HUES48 (cell line): Measurements from ENCODE around the gene CAPN14.

Source experiments
- H3K27ac ChIP-seq: one replicate; pipeline ENCODE4 v1.7.0; 2013; ENCODE audit warnings: low read depth, low read length, inconsistent platforms
- H3K27me3 ChIP-seq: 2 replicates; pipeline ENCODE4 v1.6.1; 2013; ENCODE audit warnings: mild to moderate bottlenecking, low read length; ENCODE audit not compliant: control insufficient read depth, insufficient read depth
- H3K36me3 ChIP-seq: 2 replicates; pipeline ENCODE4 v1.6.1; 2013; ENCODE audit warnings: low read length; ENCODE audit not compliant: control insufficient read depth, insufficient read depth
- H3K4me1 ChIP-seq: 2 replicates; pipeline ENCODE4 v1.6.1; 2013; ENCODE audit warnings: mild to moderate bottlenecking, low read length; ENCODE audit not compliant: control insufficient read depth, insufficient read depth
- H3K4me3 ChIP-seq: 2 replicates; pipeline ENCODE4 v1.5.1; 2013; ENCODE audit warnings: mild to moderate bottlenecking, low read depth, low read length
- H3K9ac ChIP-seq: 2 replicates; pipeline ENCODE4 v1.6.1; 2013; ENCODE audit warnings: mild to moderate bottlenecking, low read depth, low read length, moderate library complexity
- H3K9me3 ChIP-seq: 2 replicates; pipeline ENCODE4 v1.6.1; 2013; ENCODE audit warnings: low read length; ENCODE audit not compliant: control insufficient read depth, insufficient read depth

Gene CAPN14, protein sequence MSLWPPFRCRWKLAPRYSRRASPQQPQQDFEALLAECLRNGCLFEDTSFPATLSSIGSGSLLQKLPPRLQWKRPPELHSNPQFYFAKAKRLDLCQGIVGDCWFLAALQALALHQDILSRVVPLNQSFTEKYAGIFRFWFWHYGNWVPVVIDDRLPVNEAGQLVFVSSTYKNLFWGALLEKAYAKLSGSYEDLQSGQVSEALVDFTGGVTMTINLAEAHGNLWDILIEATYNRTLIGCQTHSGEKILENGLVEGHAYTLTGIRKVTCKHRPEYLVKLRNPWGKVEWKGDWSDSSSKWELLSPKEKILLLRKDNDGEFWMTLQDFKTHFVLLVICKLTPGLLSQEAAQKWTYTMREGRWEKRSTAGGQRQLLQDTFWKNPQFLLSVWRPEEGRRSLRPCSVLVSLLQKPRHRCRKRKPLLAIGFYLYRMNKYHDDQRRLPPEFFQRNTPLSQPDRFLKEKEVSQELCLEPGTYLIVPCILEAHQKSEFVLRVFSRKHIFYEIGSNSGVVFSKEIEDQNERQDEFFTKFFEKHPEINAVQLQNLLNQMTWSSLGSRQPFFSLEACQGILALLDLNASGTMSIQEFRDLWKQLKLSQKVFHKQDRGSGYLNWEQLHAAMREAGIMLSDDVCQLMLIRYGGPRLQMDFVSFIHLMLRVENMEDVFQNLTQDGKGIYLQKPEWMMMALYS

DNA sequence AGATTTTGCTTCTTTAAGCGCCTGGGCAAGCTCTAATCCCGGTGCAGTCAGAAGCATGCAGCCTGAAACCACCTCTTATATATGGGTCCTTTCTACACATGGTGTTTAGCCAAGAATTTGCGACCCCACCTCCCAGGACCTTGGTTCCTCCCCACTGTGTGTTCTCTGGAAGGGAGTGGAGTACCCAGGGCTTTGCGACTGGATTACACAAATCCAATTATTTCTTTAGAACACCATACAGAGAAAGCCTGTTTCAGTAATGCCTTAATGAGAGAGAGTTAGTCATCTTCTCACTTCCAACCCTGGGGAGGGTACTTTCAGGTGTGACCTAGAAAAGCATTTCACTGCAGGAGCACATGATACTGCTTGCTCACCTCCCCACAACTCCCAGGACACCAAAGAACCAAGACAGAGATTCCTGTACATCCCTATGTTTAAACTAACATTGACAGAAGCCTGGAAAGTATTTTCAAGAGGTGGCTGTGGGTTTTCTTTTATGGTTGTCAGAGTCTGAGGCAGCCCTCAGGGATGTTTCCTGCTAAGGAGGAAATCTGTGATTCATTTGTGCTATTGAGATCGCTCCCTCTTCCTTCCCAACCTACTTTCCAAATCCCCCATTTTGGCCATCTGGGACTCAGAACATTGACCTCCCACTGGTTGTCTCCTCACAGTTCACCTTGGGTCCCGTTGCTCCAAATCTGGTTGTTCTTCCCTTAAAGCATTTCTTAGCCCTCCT is at the start of gene CAPN14:
Gene CAPN14 (minus strand): TSS at position 51 of the 736 bp plus-strand sequence. CDS start 12,068 bp downstream, outside the sequence.
- H3K27ac ChIP-seq: no peak within 1 kb of the TSS
- no peak within 1 kb of the TSS for H3K4me3 ChIP-seq
- H3K4me1 ChIP-seq: no peaks in the 10 kb centered on the region
- no peaks in the 10 kb centered on the region for H3K36me3 ChIP-seq
- H3K27me3 ChIP-seq: no peaks in the 10 kb centered on the region
- H3K9me3 ChIP-seq: no peaks in the 10 kb centered on the region
- H3K9ac ChIP-seq: no peak within 1 kb of the TSS

DNA sequence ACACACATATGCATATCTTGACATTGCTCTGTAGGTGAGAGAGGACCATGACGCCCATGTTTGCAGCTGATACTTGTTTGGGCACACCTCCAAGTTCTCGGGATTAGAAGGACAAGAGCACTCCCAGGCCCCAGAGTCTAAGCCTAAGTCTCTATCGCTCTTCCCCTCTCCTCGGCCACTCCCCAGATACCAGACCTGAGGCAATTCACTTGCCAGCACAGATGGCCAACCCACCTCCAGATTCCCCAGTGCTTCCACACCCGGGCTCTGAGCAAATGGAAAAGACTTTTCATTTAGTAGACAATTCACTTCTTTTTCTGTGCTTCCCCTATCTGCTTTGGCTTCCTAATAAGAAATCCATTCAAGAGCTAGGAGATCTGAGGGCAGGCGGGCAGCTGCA is 49.5 kb upstream of the CAPN14 start:
- peaks cover 26% of the 10 kb centered on the region for H3K4me1 ChIP-seq
- no peaks in the 10 kb centered on the region for H3K9me3 ChIP-seq
- H3K27ac ChIP-seq: no peak overlapping the region
- H3K36me3 ChIP-seq: no peaks in the 10 kb centered on the region
- H3K27me3 ChIP-seq: no peaks in the 10 kb centered on the region
- no peak overlapping the region for H3K4me3 ChIP-seq
- no peak overlapping the region for H3K9ac ChIP-seq

DNA sequence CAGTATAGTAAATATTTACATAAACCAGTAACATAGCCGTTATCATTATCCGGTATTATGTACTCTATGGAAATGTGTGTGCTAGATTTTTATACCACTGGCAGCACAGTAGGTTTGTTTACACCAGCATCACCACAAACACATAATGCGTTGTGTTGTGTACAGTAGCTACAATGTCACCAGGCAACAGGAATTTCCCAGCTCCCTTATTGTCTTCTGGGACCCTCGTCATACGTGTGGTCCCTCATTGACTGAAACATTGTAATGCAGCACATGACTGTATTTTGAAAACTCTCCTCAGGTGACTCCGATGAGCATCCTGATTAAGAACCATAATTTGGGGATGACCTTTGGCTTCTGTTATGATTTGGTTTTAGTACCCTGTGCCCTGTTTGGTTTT is 47.9 kb upstream of the CAPN14 start:
- H3K27ac ChIP-seq: no peak overlapping the region
- H3K4me3 ChIP-seq: no peak overlapping the region
- no peak overlapping the region for H3K9ac ChIP-seq
- peaks cover 18% of the 10 kb centered on the region for H3K4me1 ChIP-seq
- H3K27me3 ChIP-seq: no peaks in the 10 kb centered on the region
- no peaks in the 10 kb centered on the region for H3K9me3 ChIP-seq
- no peaks in the 10 kb centered on the region for H3K36me3 ChIP-seq

DNA sequence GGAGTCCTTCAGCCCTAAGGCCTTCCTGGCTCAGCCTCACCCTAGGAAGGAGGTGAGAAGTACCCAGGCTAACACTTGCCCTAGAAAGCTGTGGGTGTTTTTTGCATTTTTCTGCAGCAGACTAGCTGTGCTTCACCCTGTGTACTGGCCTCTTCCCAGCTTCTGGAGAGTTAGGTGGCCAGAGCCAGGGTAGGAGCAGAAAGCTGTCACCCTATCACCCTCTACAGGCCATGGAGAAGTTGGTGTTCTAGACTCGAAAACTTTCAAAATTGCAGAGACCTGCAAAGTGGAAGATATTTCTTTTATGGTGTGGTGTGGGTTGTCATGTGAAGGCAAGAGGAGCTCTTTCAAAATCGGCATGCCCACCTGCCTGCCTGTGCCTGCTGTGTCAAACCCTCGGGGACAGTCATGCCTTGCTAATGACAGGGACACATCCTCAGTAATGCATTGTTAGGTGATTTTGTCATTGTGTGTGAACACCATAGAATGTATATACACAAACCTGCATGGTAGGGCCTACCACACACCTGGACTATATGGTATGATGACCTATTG is 46.4 kb upstream of the CAPN14 start:
- Histone ChIP-seq H3K27ac (no peak overlapping the region), H3K4me1 (0 out of 2 replicates have a peak, but pooled peaks cover 3% of the 10 kb centered on the region)

DNA sequence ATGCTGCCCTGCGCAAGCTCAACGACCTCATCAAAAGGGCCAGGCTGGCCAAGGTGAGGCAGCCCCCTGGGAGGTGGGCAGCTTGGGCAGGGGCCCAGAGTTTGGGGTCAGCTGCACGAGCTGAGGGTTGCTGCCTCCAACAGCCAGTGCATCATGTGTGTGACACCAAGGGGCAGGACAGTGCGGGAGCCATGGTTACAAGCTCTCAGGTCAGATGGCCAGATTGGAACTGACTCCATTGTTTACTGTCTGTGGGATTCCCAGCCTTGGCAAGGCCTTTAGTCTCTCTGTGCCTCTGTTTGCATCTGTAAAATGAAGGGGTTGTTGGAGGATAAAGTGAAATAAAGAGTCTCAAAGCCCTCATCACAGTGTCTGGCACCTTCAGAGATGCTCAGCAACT is 43.6 kb upstream of the CAPN14 start:
- Histone ChIP-seq H3K27ac (no peak overlapping the region), H3K9me3 (no peaks in the 10 kb centered on the region), H3K9ac (no peak overlapping the region), H3K27me3 (no peaks in the 10 kb centered on the region), H3K4me3 (no peak overlapping the region), H3K36me3 (no peaks in the 10 kb centered on the region), H3K4me1 (peaks cover 10% of the 10 kb centered on the region)

More for the DNA sequence above, 46.4 kb upstream of the CAPN14 start:
- H3K9ac ChIP-seq: no peak overlapping the region
- no peaks in the 10 kb centered on the region for H3K36me3 ChIP-seq
- no peaks in the 10 kb centered on the region for H3K27me3 ChIP-seq
- H3K9me3 ChIP-seq: no peaks in the 10 kb centered on the region
- no peak overlapping the region for H3K4me3 ChIP-seq

DNA sequence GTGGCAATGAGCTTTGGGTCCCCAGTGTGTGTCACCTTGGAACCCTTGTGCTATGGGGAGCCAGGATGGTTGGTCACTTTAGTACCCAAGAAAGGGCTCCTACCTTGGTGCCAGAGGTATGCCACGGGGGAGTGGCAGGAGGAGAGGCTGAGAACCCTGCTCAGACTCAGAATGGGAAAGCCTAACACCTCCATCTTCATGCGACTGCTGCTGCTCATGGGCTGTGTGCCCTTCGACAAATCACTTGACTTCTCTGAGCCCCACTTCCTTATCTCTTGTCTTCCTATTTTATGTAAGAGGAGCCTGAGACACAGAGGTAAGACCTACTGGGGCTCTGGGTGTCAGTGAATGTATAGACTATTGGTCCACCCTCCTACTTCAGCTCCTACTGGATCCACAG is 41.8 kb upstream of the CAPN14 start:
- Histone ChIP-seq H3K4me3 (no peak overlapping the region), H3K27me3 (no peaks in the 10 kb centered on the region), H3K27ac (no peak overlapping the region), H3K9me3 (no peaks in the 10 kb centered on the region), H3K36me3 (no peaks in the 10 kb centered on the region), H3K9ac (no peak overlapping the region), H3K4me1 (peaks cover 10% of the 10 kb centered on the region)

DNA sequence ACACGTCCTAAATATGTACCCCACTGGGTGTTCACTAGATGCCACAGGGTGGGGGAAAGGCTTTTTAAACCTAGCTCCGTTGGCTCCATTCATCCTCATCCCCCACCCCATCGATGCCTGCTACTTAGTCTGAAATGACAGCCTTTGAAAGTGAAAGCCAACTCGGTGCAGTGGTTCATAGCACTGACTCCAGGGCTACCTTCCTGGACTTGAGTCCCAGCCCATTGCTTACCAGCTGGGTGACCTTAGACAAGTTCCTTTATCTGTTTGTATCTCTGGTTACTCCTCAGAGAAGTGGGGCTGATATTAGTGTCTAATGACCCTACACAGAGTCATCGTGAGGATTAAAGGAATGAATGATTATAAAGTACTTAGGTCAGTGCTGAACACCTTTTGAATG is 41.0 kb upstream of the CAPN14 start:
- H3K4me1 ChIP-seq: peaks cover 10% of the 10 kb centered on the region
- H3K9ac ChIP-seq: no peak overlapping the region
- no peak overlapping the region for H3K27ac ChIP-seq
- H3K4me3 ChIP-seq: no peak overlapping the region
- H3K9me3 ChIP-seq: no peaks in the 10 kb centered on the region
- no peaks in the 10 kb centered on the region for H3K36me3 ChIP-seq
- H3K27me3 ChIP-seq: no peaks in the 10 kb centered on the region

DNA sequence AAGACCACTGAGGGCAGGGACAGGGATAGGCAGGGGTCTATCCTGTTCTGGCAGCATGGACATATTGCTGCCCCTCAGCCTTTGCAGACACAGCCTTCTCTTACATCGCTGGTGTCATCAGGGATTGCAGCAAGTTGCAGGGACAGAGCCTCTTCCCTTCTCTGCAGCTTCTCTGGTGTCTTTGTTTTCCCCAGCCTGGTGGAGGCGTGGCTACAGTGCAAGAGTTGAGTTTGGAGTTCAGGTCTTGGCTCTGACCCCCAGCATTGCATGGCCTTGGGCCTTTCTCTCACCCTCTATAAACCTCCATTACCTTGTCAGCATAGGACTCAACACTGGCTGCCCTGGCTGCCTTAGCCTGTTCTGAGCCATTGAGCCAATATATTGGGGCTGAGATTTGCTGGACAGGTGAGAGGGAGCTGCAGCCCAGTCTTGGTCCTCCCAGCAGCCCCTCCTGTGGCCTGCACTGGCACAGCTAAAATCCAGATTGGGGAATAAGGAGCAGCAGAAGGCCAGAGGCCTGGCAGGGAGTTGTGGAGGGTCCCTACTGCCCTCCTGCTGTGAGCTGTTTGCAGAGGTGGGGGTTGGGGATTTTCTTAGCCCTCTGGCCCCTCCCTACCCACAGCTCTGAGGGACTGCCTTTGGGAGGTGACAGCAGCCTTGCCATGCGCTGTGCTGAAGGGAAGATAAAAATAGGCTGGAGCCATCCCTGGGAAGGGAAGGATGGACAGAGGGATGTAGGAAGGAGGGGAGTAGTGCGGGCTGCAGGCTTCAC is 39.5 kb upstream of the CAPN14 start:
- peaks cover 10% of the 10 kb centered on the region for H3K4me1 ChIP-seq
- no peak overlapping the region for H3K27ac ChIP-seq
- no peaks in the 10 kb centered on the region for H3K36me3 ChIP-seq
- H3K27me3 ChIP-seq: no peaks in the 10 kb centered on the region
- H3K4me3 ChIP-seq: no peak overlapping the region
- H3K9ac ChIP-seq: no peak overlapping the region
- no peaks in the 10 kb centered on the region for H3K9me3 ChIP-seq

DNA sequence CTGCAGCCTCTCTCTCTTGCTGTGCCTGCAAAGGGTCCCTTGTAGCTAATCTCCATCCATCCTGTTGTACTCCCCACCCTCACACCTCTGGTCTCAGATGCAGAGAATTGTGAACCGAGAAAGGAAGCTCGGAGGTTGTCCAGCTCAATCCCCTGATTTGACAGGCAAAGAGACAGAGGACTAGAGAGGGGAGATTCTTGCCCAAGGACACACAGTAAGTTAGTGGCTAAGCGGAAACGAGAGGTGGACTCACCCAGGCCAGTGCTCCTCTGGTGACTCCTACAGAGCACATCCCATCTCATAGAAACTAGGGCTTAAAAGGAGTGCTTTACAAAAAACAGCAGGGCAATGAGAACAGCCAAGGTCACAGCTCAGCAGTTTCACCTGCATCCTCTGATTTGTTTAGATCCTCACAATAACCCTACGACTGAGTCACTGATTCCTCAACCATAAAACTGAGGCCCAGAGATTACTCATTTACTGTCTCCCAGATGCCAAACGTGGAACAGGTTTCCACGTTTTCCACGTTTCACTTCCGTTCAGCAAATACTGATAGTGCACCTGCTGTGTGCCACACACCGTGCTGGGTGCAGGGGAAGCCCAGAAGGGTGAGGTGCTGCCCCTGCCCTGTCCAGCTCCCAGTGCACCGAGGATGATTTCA is 38.7 kb upstream of the CAPN14 start:
- H3K36me3 ChIP-seq: no peaks in the 10 kb centered on the region; the same call in 1 of the 2 replicates
- H3K4me1 ChIP-seq: peaks cover 10% of the 10 kb centered on the region
- no peak overlapping the region for H3K4me3 ChIP-seq
- no peak overlapping the region for H3K27ac ChIP-seq
- H3K27me3 ChIP-seq: no peaks in the 10 kb centered on the region
- no peak overlapping the region for H3K9ac ChIP-seq
- no peaks in the 10 kb centered on the region for H3K9me3 ChIP-seq
